HG03095 (cell line): ENCODE data around the gene ZBTB4.
A peak's percentile ranks its signal among the peaks of the same experiment; 100 is the strongest.
"Not testable (repeated sequence)": the region's sequence is repeated elsewhere in the genome, so short reads cannot be mapped to it uniquely, and the experiment has no call there.

Experiments
- ATAC-seq: cut with Tn5 transposase; IDR thresholded peaks from one replicate; pipeline ENCODE4 v1.9.1; 2021; ENCODE audit warnings: moderate library complexity; ENCODE audit not compliant: unreplicated experiment

Gene ZBTB4

DNA sequence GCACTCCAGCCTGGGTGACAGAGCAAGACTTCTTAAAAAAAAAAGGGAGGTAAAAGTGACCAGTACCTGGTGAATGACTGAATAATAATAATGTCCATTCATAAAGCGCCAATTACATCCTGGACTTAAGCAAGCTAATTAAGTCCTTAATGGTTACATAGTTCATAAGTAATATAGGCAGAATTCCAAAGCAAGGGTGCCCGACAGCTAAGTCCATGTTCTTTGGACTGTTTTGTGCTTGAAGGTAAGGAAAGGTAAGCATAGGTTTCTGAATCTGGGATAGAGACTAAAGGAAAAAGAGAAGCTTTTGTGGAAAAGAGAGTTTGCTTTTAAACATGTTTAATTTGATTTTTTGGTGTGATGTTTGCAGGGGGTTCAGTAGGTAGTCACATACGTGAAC, 14.5 kb upstream of the ZBTB4 start:
- no peak for ATAC-seq

DNA sequence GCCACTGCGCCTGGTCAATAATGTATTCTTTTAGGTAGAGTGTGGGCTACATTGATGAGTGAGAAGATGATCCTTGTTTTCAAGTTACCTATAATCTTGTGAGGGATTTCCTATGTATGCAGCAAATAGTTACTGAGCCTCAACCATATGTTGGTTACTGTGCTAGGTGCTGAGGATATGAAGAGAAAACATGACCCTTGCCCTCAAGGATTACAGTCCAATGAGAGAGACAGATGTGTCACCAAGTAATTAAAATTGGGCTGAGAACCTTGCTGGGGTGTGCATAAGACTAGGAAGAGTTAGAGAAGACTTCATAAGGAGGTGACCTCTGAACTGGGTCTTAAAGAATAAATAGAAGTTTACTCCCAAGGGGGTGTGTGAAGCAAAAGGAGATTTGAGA, 12.2 kb upstream of the ZBTB4 start:
- no peak for ATAC-seq

GRCh38 chr17:7490144-7490543, 10.7 kb upstream of the ZBTB4 start:
- no peak for ATAC-seq

GRCh38 chr17:7486181-7486580, 6.8 kb upstream of the ZBTB4 start:
- no peak for ATAC-seq

DNA sequence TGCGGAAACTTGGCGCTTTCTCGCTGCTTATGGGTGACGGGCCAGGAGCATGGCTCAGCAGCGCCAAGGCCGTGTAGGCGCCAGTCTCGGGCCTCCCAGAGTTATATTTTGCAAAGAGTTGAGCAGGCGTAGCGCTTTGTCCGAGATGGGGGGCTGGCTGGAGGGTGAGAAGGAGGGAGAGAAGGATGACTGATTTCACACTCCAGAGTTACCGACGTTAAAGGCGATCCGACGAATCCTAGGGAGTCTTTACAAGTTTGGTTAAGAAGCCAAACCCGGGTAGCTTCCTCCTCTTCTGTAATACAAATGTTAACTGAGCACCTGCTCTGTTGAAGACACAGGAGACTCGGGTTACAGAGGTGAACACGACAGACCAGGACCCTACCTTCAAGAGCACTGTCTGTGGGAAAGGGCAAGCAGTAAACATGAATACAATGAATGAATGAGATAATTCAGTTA, 5.5 kb upstream of the ZBTB4 start:
- ATAC-seq = no peak

DNA sequence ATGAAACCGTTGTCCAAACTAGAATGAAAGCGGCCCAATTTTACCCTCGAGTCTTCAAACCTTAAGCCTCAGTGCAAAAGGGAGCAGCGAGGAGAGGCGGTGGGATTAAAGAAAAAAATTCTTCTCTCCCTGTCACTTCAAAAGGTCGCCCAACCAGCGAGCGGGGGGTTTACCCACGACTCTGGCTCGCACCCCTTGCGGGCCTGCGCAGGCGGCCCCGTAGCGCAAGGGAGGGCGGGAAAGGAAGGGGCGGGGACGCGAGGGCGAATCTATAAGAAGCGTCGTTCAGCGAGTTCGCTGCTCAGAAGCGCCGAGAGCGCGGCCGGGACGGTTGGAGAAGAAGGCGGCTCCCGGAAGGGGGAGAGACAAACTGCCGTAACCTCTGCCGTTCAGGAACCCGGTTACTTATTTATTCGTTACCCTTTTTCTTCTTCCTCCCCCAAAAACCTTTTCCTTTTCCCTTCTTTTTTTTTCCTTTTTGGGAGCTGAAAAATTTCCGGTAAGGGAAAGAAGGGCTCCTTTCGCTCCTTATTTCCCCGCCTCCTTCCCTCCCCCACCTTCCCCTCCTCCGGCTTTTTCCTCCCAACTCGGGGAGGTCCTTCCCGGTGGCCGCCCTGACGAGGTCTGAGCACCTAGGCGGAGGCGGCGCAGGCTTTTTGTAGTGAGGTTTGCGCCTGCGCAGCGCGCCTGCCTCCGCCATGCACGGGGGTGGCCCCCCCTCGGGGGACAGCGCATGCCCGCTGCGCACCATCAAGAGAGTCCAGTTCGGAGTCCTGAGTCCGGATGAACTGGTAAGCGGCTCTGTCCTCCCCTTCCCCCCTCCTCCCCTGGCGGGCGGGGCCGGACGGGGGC, 4.9 kb upstream of the ZBTB4 start, which contains the start of gene POLR2A:
TSS of gene POLR2A (plus strand) at position 300 of the 852 bp plus-strand sequence.
- ATAC-seq = peak; percentile 44

GRCh38 chr17:7483255-7484066, 4.0 kb upstream of the ZBTB4 start:
- ATAC-seq = peak; percentile 29

- not testable (repeated sequence) for ATAC-seq
Measured at GRCh38 chr17:7482742-7483088, 3.3 kb upstream of the ZBTB4 start.

DNA sequence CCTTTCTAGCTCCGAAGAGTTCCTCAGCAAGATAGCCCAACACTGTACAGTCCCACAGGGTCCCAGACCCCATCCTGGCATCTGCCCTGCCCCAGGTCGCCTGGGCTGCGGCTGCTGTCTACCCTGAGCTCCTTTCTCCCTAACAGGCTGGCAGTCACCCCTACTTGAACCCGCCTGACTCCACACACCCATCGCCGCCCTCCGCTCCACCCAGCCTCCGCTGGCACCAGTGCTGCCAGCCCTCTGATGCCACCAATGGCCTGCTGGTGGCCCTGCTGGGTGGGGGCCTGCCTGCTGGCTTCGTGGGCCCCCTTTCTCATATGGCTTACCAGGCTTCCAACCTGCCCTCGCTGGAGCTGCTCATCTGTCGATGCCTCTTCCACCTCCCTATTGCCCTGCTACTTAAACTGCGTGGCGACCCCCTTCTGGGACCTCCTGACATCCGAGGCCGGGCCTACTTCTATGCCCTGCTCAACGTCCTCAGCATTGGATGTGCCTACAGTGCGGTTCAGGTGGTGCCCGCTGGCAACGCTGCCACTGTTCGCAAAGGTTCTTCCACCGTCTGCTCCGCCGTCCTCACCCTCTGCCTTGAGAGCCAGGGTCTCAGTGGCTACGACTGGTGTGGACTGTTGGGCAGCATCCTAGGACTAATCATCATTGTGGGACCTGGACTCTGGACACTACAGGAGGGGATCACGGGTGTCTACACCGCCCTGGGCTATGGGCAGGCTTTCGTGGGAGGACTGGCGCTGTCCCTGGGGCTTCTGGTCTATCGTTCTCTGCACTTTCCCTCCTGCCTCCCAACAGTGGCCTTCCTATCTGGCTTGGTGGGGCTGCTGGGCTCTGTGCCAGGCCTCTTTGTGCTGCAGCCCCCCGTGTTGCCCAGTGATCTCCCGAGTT, 2.7 kb upstream of the ZBTB4 start:
- not testable (repeated sequence) for ATAC-seq

- ATAC-seq = not testable (repeated sequence)
Measured at GRCh38 chr17:7481275-7481674, 1.8 kb upstream of the ZBTB4 start, which contains the start of gene SLC35G6. Gene SLC35G6, plus strand, starts transcription at chr17:7481446. Its CDS starts 71 bp downstream, at chr17:7481517.

GRCh38 chr17:7480089-7480384, 606 bp upstream of the ZBTB4 start:
- ATAC-seq = no peak

DNA sequence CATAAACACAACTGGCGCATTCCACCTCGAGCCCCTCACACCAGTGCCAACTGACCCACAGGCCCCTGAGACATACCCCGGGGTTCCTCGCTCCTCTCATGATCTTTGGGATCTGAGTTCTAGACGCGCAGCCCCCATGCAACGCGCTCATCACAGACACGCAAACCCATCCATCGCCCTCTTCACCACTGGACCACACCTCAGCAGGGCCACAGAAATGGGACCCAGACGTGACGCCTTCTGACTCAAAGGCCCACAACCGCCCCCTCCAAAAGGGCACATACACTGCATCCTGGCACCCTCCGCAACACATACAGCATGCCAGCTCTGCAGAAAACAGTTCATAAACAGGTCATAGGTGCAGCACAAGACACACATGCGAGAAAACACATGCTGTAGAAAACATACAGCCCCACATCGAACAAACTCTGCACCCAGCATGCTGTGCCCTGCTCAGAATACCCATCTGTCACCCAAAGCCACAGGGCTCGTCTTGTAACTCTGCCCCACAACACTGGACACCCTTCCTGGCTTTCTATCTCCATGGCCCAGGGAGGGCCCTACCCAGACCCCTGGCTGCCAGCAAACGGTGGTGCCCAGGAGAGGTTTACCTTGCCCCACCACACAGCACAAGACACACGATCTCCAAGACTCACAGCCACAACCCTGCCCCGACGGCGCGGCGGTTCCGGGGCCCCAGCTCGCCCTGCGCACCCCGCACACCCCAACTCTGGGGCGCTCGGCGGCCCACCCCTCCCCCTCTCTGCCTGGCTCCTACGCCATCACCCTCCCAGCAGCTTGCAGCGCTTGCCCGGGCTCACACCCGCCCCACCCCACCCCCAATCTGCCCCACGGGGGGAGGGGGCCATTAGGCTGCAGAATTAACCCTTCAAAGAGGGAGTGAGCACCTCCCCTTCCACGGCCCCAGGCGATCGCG, 887 bp downstream of the ZBTB4 start:
- no peak for ATAC-seq

DNA sequence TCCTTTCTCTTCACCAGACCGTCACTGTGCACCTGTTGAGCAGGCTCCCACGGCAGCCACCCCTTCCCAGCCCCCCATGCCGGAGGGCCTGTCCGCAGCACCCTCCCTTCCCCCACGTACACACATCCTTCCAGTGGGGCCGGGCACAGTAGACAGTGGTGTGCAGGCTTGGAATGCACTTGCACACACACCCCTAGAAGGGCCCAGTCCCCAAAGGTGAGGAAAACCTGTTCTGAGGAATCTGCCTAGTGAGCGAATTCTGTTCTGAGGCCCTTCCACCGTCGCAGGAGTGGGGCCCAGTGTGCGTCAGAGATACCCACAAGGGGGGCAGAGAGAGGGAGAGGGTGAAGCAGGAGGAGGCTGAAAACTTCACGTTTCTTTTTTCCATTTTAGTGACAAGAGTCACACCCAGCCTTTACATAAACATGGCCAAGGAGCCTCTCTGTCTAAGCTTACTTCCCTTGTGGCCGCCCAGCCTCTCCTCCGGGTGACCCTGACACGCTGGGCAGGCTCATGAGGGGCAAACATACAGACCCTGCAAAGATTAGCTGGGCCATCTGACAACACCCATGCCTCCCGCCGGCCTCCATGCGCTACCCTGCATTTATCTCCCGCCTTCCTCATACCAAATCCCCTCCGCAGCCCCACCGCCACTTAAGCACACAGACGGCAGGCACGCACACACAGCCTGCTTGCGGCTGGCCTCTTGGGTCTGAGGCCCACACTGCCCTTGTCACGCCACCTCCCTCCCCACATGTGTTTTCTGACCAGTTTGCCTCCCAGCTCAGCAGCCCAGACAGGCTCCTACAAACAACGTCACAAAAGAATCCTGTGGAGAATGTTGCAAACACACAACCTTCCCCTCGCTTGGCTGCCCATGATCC, 1.8 kb downstream of the ZBTB4 start:
- no peak for ATAC-seq

- no peak for ATAC-seq
Measured at GRCh38 chr17:7476951-7477350, 2.5 kb downstream of the ZBTB4 start.

DNA sequence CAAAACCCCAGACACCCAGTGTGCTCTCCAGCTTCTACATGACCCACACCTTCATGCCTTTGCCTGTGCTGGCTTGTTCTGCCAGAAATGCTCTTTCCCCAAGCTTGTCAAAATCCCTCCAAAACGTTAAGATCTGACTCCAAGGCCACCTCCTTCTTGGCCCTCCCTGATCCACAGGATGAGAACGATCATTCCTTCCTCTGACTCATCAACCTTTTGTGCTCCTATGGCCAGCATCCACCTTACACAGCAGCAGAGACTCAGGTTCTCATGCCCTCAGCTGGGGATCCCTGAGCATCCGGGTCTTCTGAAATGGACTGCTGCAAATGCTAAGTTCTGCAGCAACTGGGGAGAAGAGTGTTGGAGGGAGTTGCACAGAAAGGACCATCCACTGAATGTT, 2.9 kb downstream of the ZBTB4 start:
- ATAC-seq = no peak

- no peak for ATAC-seq
Measured at GRCh38 chr17:7475764-7476422, 3.5 kb downstream of the ZBTB4 start.

DNA sequence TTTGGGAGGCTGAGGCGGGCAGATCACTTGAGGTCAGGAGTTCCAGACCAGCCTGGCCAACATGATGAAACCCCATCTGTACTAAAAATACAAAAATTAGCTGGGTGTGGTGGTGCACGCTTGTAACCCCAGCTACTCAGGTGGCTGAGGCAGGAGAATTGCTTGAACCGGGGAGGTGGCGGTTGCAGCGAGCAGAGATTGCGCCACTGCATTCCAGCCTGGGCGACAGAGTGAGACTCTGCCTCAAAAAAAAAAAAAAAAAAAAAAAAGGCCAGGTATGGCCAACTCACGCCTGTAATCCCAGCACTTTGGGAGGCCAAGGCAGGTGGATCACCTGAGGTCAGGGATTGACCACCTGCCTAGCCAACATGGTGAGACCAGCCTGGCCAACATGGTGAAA, 4.7 kb downstream of the ZBTB4 start:
- ATAC-seq = not testable (repeated sequence)

- ATAC-seq = no peak
Measured at GRCh38 chr17:7471729-7472128, 7.7 kb downstream of the ZBTB4 start.
